Right lobe of liver (tissue), 6 donors: ENCODE measurements around the gene HOPX. TPM values are rescaled to one million over a fixed set of nuclear protein-coding genes. Genes with fewer than 3 reads are reported as not detected.

ENCODE experiments used
- ATAC-seq, 4 donors: fragments of 200-7000 bp; cut with Tn5 transposase; one replicate each; pipeline ENCODE4 v1.9.1; 2020; ENCODE audit warnings: mild to moderate bottlenecking in 4 of 4, moderate library complexity in 4 of 4
- DNase-seq, 3 donors: peaks; one replicate each; pipeline ENCODE4 v3.0.0-alpha.2; 2020
- H3K27ac ChIP-seq, 3 donors: fragments of 200-600 bp; one replicate each; pipeline ENCODE4 v1.8.0; 2022
- H3K27me3 ChIP-seq, 2 donors: fragments of 200-600 bp; one replicate each; pipeline ENCODE4 v1.8.0; 2022
- H3K36me3 ChIP-seq, 4 donors: fragments of 200-600 bp; sonication (generic) in 1 of 4; one replicate each; pipeline versions ENCODE4 v1.5.1 to v1.8.0; 2017 to 2022; ENCODE audit warnings: control low read depth in 1 of 4
- H3K4me1 ChIP-seq, 4 donors: fragments of 200-600 bp; sonication (generic) in 1 of 4; one replicate each; pipeline versions ENCODE4 v1.5.1 to v1.8.0; 2017 to 2022; ENCODE audit warnings: control low read depth in 1 of 4
- H3K4me3 ChIP-seq, 3 donors: fragments of 200-600 bp; one replicate each; pipeline ENCODE4 v1.8.0; 2022
- H3K9me3 ChIP-seq, 4 donors: fragments of 200-600 bp; sonication (generic) in 1 of 4; one replicate each; pipeline versions ENCODE4 v1.5.1 to v1.8.0; 2017 to 2022; ENCODE audit warnings: control low read depth in 1 of 4
- CTCF ChIP-seq, 4 donors: fragments of 200-600 bp in 3 of 4; fragments of 450-650 bp in 1 of 4; IDR thresholded peaks; one replicate each; pipeline versions ENCODE4 v1.5.1 to v1.8.0; 2016 to 2022; ENCODE audit warnings: antibody characterized with exemption in 4 of 4, mild to moderate bottlenecking in 2 of 4
- POLR2A ChIP-seq: fragments of 450-650 bp; IDR thresholded peaks from one replicate; pipeline ENCODE4 v1.6.1; 2017; ENCODE audit warnings: antibody characterized with exemption, mild to moderate bottlenecking
- WGBS: methylation state at CpG from one replicate; pipeline ENCODE4 v1.1.6; 2018; ENCODE audit warnings: low coverage, low lambda C conversion rate; ENCODE audit not compliant: insufficient coverage; ENCODE audit errors: missing lambda C conversion rate; 5-methylcytosine and 5-hydroxymethylcytosine counted together
- intact Hi-C, 2 donors: fragments of 100-400 bp; cut with DNase I; formaldehyde crosslinking; loops; one replicate each; pipeline versions ENCODE4 v1.11.2 to v1.14.1; 2022
- total RNA-seq, 6 experiments: library from RNA; depleted of rRNA in 2 of 6; stranded (reverse); fragments of >200 nt in 2 of 6; fragmentation: NEBNext Ultra II Directional in 3 of 6; extraction: Animal tissue kit (Norgen Biotek cat#: 25700) in 3 of 6; gene quantifications; one replicate each; pipeline versions ENCODE4 v1.1.0 to v1.2.4, GENCODE V29; 2016 to 2023
- donor health status: DM: no; HTN: yes; CAD: no.
- donor health status: DM: no; HTN: no; CAD: no.
- donor health status: DM: no; HTN: no; CAD: no.
- donor health status: DM: no; HTN: yes; CAD: no.
- donor health status: DM: no; HTN: yes; CAD: no.

The HOPX gene
- total RNA-seq, 6 experiments from 2014 or later = 0.27 to 0.80 (median 0.42) TPM; not detected in 3

- H3K36me3 ChIP-seq = no peaks in the 10 kb centered on the region
- TF ChIP-seq POLR2A (no peak), CTCF (IDR thresholded peaks at IDR 0.05) (no peak)
Measured at GRCh38 chr4:56648824-56649151, 32.3 kb downstream of the HOPX start.

DNA sequence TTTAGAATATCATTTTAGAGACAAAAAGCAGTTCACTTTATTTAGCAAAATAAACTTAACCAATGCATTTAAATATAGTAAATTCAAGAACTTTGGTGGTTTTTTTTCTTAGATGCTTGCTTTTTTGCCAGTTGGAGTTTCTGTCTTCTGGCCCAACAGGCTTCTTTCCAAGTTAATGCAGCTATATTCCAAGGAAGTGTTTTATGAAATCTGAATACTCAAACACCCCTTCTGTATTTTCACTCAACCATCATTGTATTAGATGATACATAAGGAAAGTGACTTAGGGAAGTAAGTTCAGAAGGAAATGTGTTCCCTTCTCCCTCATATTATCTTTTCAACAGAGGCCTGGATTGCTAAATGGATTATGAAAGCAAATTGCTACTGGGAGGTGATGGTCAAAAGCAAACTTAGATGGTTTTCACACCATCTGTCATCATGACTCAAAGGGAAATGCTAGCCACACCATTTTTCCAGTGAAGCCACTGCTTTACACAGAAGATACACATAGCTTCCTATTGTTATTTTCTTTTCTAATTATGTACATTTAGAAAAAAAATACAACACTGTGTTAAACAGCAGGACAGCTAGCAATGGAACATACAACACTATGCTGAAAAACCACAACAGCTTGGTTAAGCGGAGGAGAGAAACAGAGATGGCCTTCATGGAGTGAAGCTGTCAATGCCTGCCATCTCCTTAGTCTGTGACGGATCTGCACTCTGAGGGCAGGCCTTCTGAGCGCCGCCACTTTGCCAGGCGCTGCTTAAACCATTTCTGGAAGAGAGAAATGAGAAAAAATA lies 32.9 kb downstream of the HOPX start:
- peaks cover 0 to 3% (median 0%) of the 10 kb centered on the region in 4 donors for H3K9me3 ChIP-seq
- no peaks in the 10 kb centered on the region for H3K36me3 ChIP-seq
- intact Hi-C loops = no loop called here
- no peak overlapping the region for H3K27ac ChIP-seq
- ATAC-seq (no peak), DNase-seq (no peak)
- H3K4me3 ChIP-seq = no peak overlapping the region
- H3K4me1 ChIP-seq = no peaks in the 10 kb centered on the region
- H3K27me3 ChIP-seq = no peaks in the 10 kb centered on the region
- 66% methylated on average over 4 of the region's 5 CpGs for WGBS
- TF ChIP-seq POLR2A (no peak), CTCF (IDR thresholded peaks at IDR 0.05) (no peak)

More at GRCh38 chr4:56648824-56649151, 32.3 kb downstream of the HOPX start:
- Histone ChIP-seq H3K27me3 (no peaks in the 10 kb centered on the region), H3K4me3 (no peak overlapping the region), H3K9me3 (peaks cover 0 to 3% (median 0%) of the 10 kb centered on the region in 4 donors), H3K27ac (no peak overlapping the region), H3K4me1 (no peaks in the 10 kb centered on the region)
- ATAC-seq (no peak), DNase-seq (no peak)
- intact Hi-C loops = no loop called here

- Histone ChIP-seq H3K36me3 (no peaks in the 10 kb centered on the region), H3K9me3 (peaks cover 0 to 3% (median 0%) of the 10 kb centered on the region in 4 donors), H3K4me1 (no peaks in the 10 kb centered on the region), H3K27ac (no peak overlapping the region), H3K27me3 (no peaks in the 10 kb centered on the region), H3K4me3 (no peak overlapping the region)
- DNase-seq (no peak), ATAC-seq (no peak)
- TF ChIP-seq CTCF (IDR thresholded peaks at IDR 0.05) (no peak), POLR2A (no peak)
- intact Hi-C loops = no loop called here
- 20% methylated on average over 1 of the region's 1 CpG for WGBS
Measured at GRCh38 chr4:56646341-56646740, 34.8 kb downstream of the HOPX start.

DNA sequence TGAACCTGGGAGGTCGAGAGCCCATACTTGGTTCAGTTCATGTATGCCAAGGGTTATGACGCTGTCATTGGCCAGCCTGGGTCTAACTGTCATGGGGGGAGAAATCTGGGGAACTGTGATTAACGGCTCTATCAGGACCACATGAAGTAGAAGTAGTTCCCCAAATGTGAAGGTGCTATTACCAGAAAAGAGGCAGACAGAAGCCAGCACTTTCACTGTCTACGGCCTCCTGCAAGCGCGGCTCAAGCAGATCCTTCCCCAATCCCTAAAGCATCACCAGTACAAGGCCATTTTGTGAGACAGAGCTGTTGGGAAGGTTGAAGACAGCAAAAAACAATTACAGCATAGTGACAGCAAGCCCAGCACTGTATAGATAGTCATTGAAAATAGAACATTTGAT lies 37.5 kb downstream of the HOPX start:
- H3K9me3 ChIP-seq = peaks cover 0 to 3% (median 0%) of the 10 kb centered on the region in 4 donors
- no peaks in the 10 kb centered on the region for H3K36me3 ChIP-seq
- H3K4me3 ChIP-seq = no peak overlapping the region
- no peak overlapping the region for H3K27ac ChIP-seq
- H3K4me1 ChIP-seq = no peaks in the 10 kb centered on the region
- DNase-seq (no peak), ATAC-seq (no peak)
- intact Hi-C loops = no loop called here
- no peaks in the 10 kb centered on the region for H3K27me3 ChIP-seq
- TF ChIP-seq POLR2A (no peak), CTCF (IDR thresholded peaks at IDR 0.05) (no peak)
- 78% methylated on average over 5 of the region's 6 CpGs for WGBS
